ENCODE measurements around the gene C1orf21. TPM values are rescaled to one million over a fixed set of nuclear protein-coding genes. Genes with fewer than 3 reads are reported as not detected.

The C1orf21 gene
- total and polyA plus RNA-seq, 2 of the 4 experiments (the other 2 are of a cell fraction) = 6.4 to 9.9 TPM

GRCh38 chr1:184626076-184627006 is 239.5 kb downstream of the C1orf21 start:
- H2AK9ac ChIP-seq (replicated peaks; ENCODE audit: low read depth, low read length, poor library complexity) = no peak overlapping the region
- H4K91ac ChIP-seq (ENCODE audit: insufficient read depth, low read depth, low read length) = no peak overlapping the region
- peaks cover 8% of the 10 kb centered on the region; the same call in 1 of the 2 replicates for H3K9me1 ChIP-seq (ENCODE audit: insufficient read depth, low read length)
- no peak overlapping the region for H2AFZ ChIP-seq (replicated peaks; ENCODE audit: low read length, poor library complexity)
- no peak overlapping the region for H3K4me3 ChIP-seq (ENCODE audit: insufficient read depth, low read depth, low read length)
- no peak for ATAC-seq (ENCODE audit: low read depth)
- H3K4ac ChIP-seq (ENCODE audit: low read depth, low read length) = no peak overlapping the region
- BruUV-seq (replicated peaks) = no TSS peak
- no peak overlapping the region for H2BK15ac ChIP-seq (ENCODE audit: low read depth, low read length)
- no peak overlapping the region for H3K27ac ChIP-seq (ENCODE audit: insufficient read depth, low read length)
- POLR2A ChIA-PET (ENCODE audit: unreplicated experiment) = no interaction called here
- no peaks in the 10 kb centered on the region for H3K79me1 ChIP-seq (ENCODE audit: low read depth in 1 of 2, low read length in 2 of 2)
- H2BK5ac ChIP-seq (ENCODE audit: low read depth, low read length, poor library complexity, severe bottlenecking) = no peak overlapping the region
- no peak overlapping the region for H3K23ac ChIP-seq (ENCODE audit: low read depth, low read length)
- H3K14ac ChIP-seq (replicated peaks; ENCODE audit: low read depth, low read length) = no peak overlapping the region
- no peak overlapping the region for H3K9ac ChIP-seq (ENCODE audit: low read depth, low read length)
- dilution Hi-C loops (cut with HindIII; ENCODE audit: low sequenced_read_pairs, unreplicated experiment) (no loop called here), intact Hi-C loops (cut with micrococcal nuclease) (no loop called here), in situ Hi-C loops (cut with MboI; ENCODE audit: low sequenced_read_pairs) (no loop called here)
- no peaks in the 10 kb centered on the region for H3K36me3 ChIP-seq (ENCODE audit: control insufficient read depth, insufficient read depth, low read length)
- H4K8ac ChIP-seq (ENCODE audit: low read depth in 2 of 2, low read length in 2 of 2) = no peak overlapping the region
- no peak overlapping the region for H4K5ac ChIP-seq (ENCODE audit: low read depth, low read length)
- no peak overlapping the region for H3K4me2 ChIP-seq (ENCODE audit: low read depth, low read length)
- no peak for DNase-seq
- no peak overlapping the region for H2BK20ac ChIP-seq (ENCODE audit: low read depth, low read length)
- H3K18ac ChIP-seq (ENCODE audit: low read depth, low read length) = no peak overlapping the region
- no peaks in the 10 kb centered on the region for H3K9me3 ChIP-seq (ENCODE audit: control insufficient read depth, insufficient read depth, low read length)
- no peak overlapping the region for H2BK120ac ChIP-seq (ENCODE audit: low read depth, low read length)
- no peak overlapping the region for H3K56ac ChIP-seq (ENCODE audit: extremely low read depth, insufficient read depth, low read length)
- peaks cover 11% of the 10 kb centered on the region for H3K4me1 ChIP-seq (ENCODE audit: control insufficient read depth, insufficient read depth, low read length)
- CTCF ChIA-PET = no interaction called here
- no peak overlapping the region for H2AK5ac ChIP-seq (ENCODE audit: low read depth, low read length)
- no peaks in the 10 kb centered on the region; the same call in 1 of the 2 replicates for H3K27me3 ChIP-seq (ENCODE audit: control insufficient read depth, insufficient read depth, low read length)
- whole genome bisulfite sequencing, 2 experiments (ENCODE audit: extremely low coverage in 2 of 2, insufficient read length in 1 of 2) = 70% methylated on average over 4 of the region's 13 CpGs; no CpG with 5 or more reads in 1 of the 2 experiments
- 0 out of 2 replicates have a peak, but pooled peaks cover 4% of the 10 kb centered on the region for H4K20me1 ChIP-seq (ENCODE audit: insufficient read depth, low read length)
- no peak for TF ChIP-seq CHD1 (IDR thresholded peaks at IDR 0.05; ENCODE audit: low read depth, low read length)
- no peak for TF ChIP-seq BHLHE40 (IDR thresholded peaks at IDR 0.05; ENCODE audit: low read depth, low read length)
- TF ChIP-seq FOS (IDR thresholded peaks at IDR 0.05; ENCODE audit: low read depth, low read length) = no peak
- TF ChIP-seq MAZ (IDR thresholded peaks at IDR 0.05; ENCODE audit: borderline replicate concordance, low read depth, low read length) = no peak
- TF ChIP-seq RAD21 (IDR thresholded peaks at IDR 0.05; ENCODE audit: low read length) = no peak
- no peak for TF ChIP-seq MXI1 (IDR thresholded peaks at IDR 0.05; ENCODE audit: borderline replicate concordance, low read depth, low read length)
- TF ChIP-seq NFE2L2 (IDR thresholded peaks at IDR 0.05; ENCODE audit: low read depth, low read length) = no peak
- no peak for TF ChIP-seq ELK1 (IDR thresholded peaks at IDR 0.05; ENCODE audit: borderline replicate concordance, low read depth, low read length)
- TF ChIP-seq POLR2A (IDR thresholded peaks at IDR 0.05; ENCODE audit: low read depth, low read length) = no peak
- TF ChIP-seq RFX5 (IDR thresholded peaks at IDR 0.05; ENCODE audit: low read depth, low read length) = no peak
- TF ChIP-seq RCOR1 (IDR thresholded peaks at IDR 0.05; ENCODE audit: insufficient replicate concordance, low read length) = no peak
- no peak for TF ChIP-seq MAFK (IDR thresholded peaks at IDR 0.05; ENCODE audit: low read depth, low read length)
- no peak for TF ChIP-seq USF2 (IDR thresholded peaks at IDR 0.05; ENCODE audit: low read depth, low read length)
- TF ChIP-seq SMC3 (IDR thresholded peaks at IDR 0.05; ENCODE audit: low read depth, low read length) = no peak
- TF ChIP-seq CEBPB (IDR thresholded peaks at IDR 0.05; ENCODE audit: low read depth, low read length) = no peak
